H1 (cell line): ENCODE results near the gene GTF2A1L. TPM values are rescaled to one million over a fixed set of nuclear protein-coding genes. Genes with fewer than 3 reads are reported as not detected.

ENCODE experiments used
- CTCF ChIA-PET: fragments of 300-600 bp; sonication (Branson Sonifier 250); formaldehyde crosslinking; loops from one replicate; lab custom pipeline; 2021; ENCODE audit not compliant: partially characterized antibody; lab: Charles Lee
- POLR2A ChIA-PET: fragments of 300-600 bp; sonication (Branson Sonifier 250); formaldehyde crosslinking; loops from one replicate; lab custom pipeline; 2021; ENCODE audit warnings: inconsistent platforms; ENCODE audit not compliant: partially characterized antibody; lab: Charles Lee
- DNase-seq, 2 experiments: peaks; one replicate each; pipeline versions ENCODE4 v3.0.0 to v3.0.0-alpha.2; 2010 to 2022; ENCODE audit warnings: low spot score in 2 of 2, low read depth in 1 of 2, mixed read lengths in 1 of 2
- FAIRE-seq: peaks from 2 replicates; lab custom pipeline; 2011; peaks lifted over from hg19 to GRCh38; lab: Jason Lieb, UNC
- H2AFZ ChIP-seq: 2 replicates; pipeline ENCODE4 v1.8.1; 2012; ENCODE audit warnings: low read length, inconsistent platforms
- H2AK5ac ChIP-seq: 2 replicates; pipeline ENCODE4 v1.6.1; 2013; ENCODE audit warnings: low read depth, low read length
- H2BK120ac ChIP-seq: replicated peaks from 2 replicates; pipeline ENCODE3; 2013; ENCODE audit warnings: low read depth, low read length, inconsistent platforms
- H2BK12ac ChIP-seq: 2 replicates; pipeline ENCODE4 v1.6.1; 2013; ENCODE audit warnings: low read depth, low read length
- H2BK15ac ChIP-seq: 2 replicates; pipeline ENCODE4 v1.6.1; 2013; ENCODE audit warnings: low read length
- H2BK20ac ChIP-seq: 2 replicates; pipeline ENCODE4 v1.6.1; 2013; ENCODE audit warnings: low read length
- H2BK5ac ChIP-seq: 2 replicates; pipeline ENCODE4 v1.6.1; 2013; ENCODE audit warnings: low read depth, low read length
- H3K14ac ChIP-seq: 2 replicates; pipeline ENCODE4 v1.6.1; 2013; ENCODE audit warnings: inconsistent platforms; ENCODE audit not compliant: insufficient read length
- H3K18ac ChIP-seq: 2 replicates; pipeline ENCODE4 v1.6.1; 2013; ENCODE audit warnings: low read length; ENCODE audit errors: extremely low read depth
- H3K23ac ChIP-seq: 2 replicates; pipeline ENCODE4 v1.6.1; 2013; ENCODE audit warnings: inconsistent platforms; ENCODE audit not compliant: insufficient read length
- H3K23me2 ChIP-seq: 2 replicates; pipeline ENCODE4 v1.6.1; 2013; ENCODE audit warnings: low read depth, low read length
- H3K27ac ChIP-seq: 2 replicates; pipeline ENCODE4 v1.6.1; 2011; ENCODE audit warnings: low read depth, low read length, inconsistent platforms
- H3K27me3 ChIP-seq, 4 experiments: replicated peaks in 1 of 4; 1 replicate in 1 of 4; 2 replicates in 3 of 4; pipeline versions ENCODE4 v1.6.1 to v1.8.1; 2011 to 2013; ENCODE audit warnings: low read length in 3 of 4, mild to moderate bottlenecking in 3 of 4, inconsistent platforms in 2 of 4, mixed read lengths in 2 of 4, moderate library complexity in 1 of 4; ENCODE audit not compliant: control insufficient read depth in 3 of 4, insufficient read depth in 3 of 4; ENCODE audit errors: extremely low read depth in 1 of 4
- H3K36me3 ChIP-seq, 4 experiments: 2 replicates each; pipeline versions ENCODE4 v1.6.1 to v1.8.1; 2011 to 2013; ENCODE audit warnings: mild to moderate bottlenecking in 4 of 4, low read length in 3 of 4, moderate library complexity in 2 of 4, control low read depth in 1 of 4, inconsistent platforms in 1 of 4; ENCODE audit not compliant: insufficient read depth in 4 of 4, control insufficient read depth in 2 of 4
- H3K4ac ChIP-seq: replicated peaks from 2 replicates; pipeline ENCODE3; 2013; ENCODE audit warnings: low read length, low read depth, mixed read lengths, inconsistent platforms; ENCODE audit not compliant: insufficient read length
- H3K4me1 ChIP-seq, 4 experiments: replicated peaks in 1 of 4; 1 replicate in 1 of 4; 2 replicates in 3 of 4; pipeline versions ENCODE4 v1.6.1 to v1.8.1; 2011 to 2013; ENCODE audit warnings: low read length in 3 of 4, inconsistent platforms in 2 of 4, mixed read lengths in 1 of 4; ENCODE audit not compliant: insufficient read depth in 4 of 4, control insufficient read depth in 3 of 4
- H3K4me2 ChIP-seq, 2 experiments: 2 replicates each; pipeline versions ENCODE4 v1.6.1 to v1.8.1; 2011 to 2013; ENCODE audit warnings: low read depth in 2 of 2, low read length in 2 of 2, control low read depth in 1 of 2, inconsistent platforms in 1 of 2, mild to moderate bottlenecking in 1 of 2; ENCODE audit not compliant: insufficient read depth in 1 of 2
- H3K4me3 ChIP-seq, 4 experiments: fragments of 200-600, 300-600 bp in 1 of 4; sonication (generic), shearing (Covaris generic), sonication (Bioruptor Twin) in 1 of 4; 2 replicates each; pipeline versions ENCODE4 v1.5.1 to v1.8.1; 2011 to 2016; ENCODE audit warnings: low read length in 4 of 4, low read depth in 3 of 4, control low read depth in 2 of 4, inconsistent platforms in 2 of 4, mild to moderate bottlenecking in 2 of 4, mixed read lengths in 1 of 4, moderate library complexity in 1 of 4; ENCODE audit not compliant: insufficient read depth in 2 of 4; ENCODE audit errors: extremely low read depth in 1 of 4
- H3K56ac ChIP-seq: replicated peaks from 2 replicates; pipeline ENCODE3; 2013; ENCODE audit warnings: low read depth, mild to moderate bottlenecking, mixed read lengths, low read length, inconsistent platforms; ENCODE audit not compliant: insufficient read length
- H3K79me1 ChIP-seq: 2 replicates; pipeline ENCODE4 v1.6.1; 2013; ENCODE audit warnings: low read depth, low read length, control low read depth
- H3K79me2 ChIP-seq, 2 experiments: 2 replicates each; pipeline versions ENCODE4 v1.6.1 to v1.8.1; 2012 to 2013; ENCODE audit warnings: low read length in 2 of 2, mild to moderate bottlenecking in 2 of 2, inconsistent platforms in 1 of 2; ENCODE audit not compliant: insufficient read depth in 2 of 2, control insufficient read depth in 1 of 2
- H3K9ac ChIP-seq, 4 experiments: replicated peaks in 1 of 4; 1 replicate in 1 of 4; 2 replicates in 3 of 4; pipeline versions ENCODE4 v1.6.1 to v1.8.1; 2011 to 2013; ENCODE audit warnings: low read depth in 3 of 4, low read length in 3 of 4, control low read depth in 2 of 4, mild to moderate bottlenecking in 2 of 4, moderate library complexity in 2 of 4, inconsistent platforms in 1 of 4; ENCODE audit errors: extremely low read depth in 1 of 4
- H3K9me3 ChIP-seq, 2 experiments: 2 replicates each; pipeline versions ENCODE4 v1.6.1 to v1.8.1; 2012 to 2013; ENCODE audit warnings: mild to moderate bottlenecking in 2 of 2, moderate library complexity in 2 of 2, control low read depth in 1 of 2, inconsistent platforms in 1 of 2, low read depth in 1 of 2, low read length in 1 of 2, mixed read lengths in 1 of 2; ENCODE audit not compliant: insufficient read depth in 2 of 2
- H4K20me1 ChIP-seq, 2 experiments: replicated peaks in 1 of 2; 2 replicates each; pipeline versions ENCODE3 to v1.8.1; 2011 to 2013; ENCODE audit warnings: inconsistent platforms in 2 of 2, low read length in 2 of 2, mild to moderate bottlenecking in 1 of 2; ENCODE audit not compliant: insufficient read depth in 2 of 2, control insufficient read depth in 1 of 2
- H4K5ac ChIP-seq: 2 replicates; pipeline ENCODE4 v1.6.1; 2013; ENCODE audit warnings: low read length, low read depth, mixed read lengths, inconsistent platforms; ENCODE audit not compliant: insufficient read length
- H4K8ac ChIP-seq: 2 replicates; pipeline ENCODE4 v1.8.0; 2013; ENCODE audit warnings: mild to moderate bottlenecking, moderate library complexity, low read length, inconsistent platforms; ENCODE audit not compliant: insufficient read depth; ENCODE audit errors: extremely low read depth
- H4K91ac ChIP-seq: replicated peaks from 2 replicates; pipeline ENCODE3; 2013; ENCODE audit warnings: low read length, mixed read lengths, inconsistent platforms; ENCODE audit not compliant: insufficient read length
- CREB1 ChIP-seq: IDR thresholded peaks from 2 replicates; pipeline ENCODE4 v1.6.1; 2012; ENCODE audit warnings: inconsistent platforms
- GABPA ChIP-seq: IDR thresholded peaks from 2 replicates; pipeline ENCODE4 v1.6.1; 2011; ENCODE audit warnings: mild to moderate bottlenecking, low read length, moderate library complexity, borderline replicate concordance; ENCODE audit not compliant: insufficient read depth
- HDAC2 ChIP-seq, 2 experiments: fragments of 300-600 bp in 1 of 2; sonication (generic) in 1 of 2; IDR thresholded peaks; 2 replicates each; pipeline ENCODE4 v1.6.1; 2011 to 2012; ENCODE audit warnings: low read depth in 2 of 2, low read length in 2 of 2, mild to moderate bottlenecking in 2 of 2, moderate library complexity in 2 of 2, borderline replicate concordance in 1 of 2, inconsistent platforms in 1 of 2
- PHF8 ChIP-seq: fragments of 200-600 bp; sonication (generic); conservative IDR thresholded peaks from 2 replicates; pipeline ENCODE4 v1.7.1; 2012; ENCODE audit warnings: low read depth, mild to moderate bottlenecking, inconsistent platforms, low read length, moderate library complexity
- RNF2 ChIP-seq: fragments of 200-900, 300-1000 bp; sonication (generic); IDR thresholded peaks from 2 replicates; pipeline ENCODE4 v1.7.1; 2016; ENCODE audit warnings: borderline replicate concordance, low read depth, mild to moderate bottlenecking, antibody characterized with exemption, low read length; ENCODE audit not compliant: poor library complexity, severe bottlenecking; ENCODE audit errors: missing control alignments
- TAF1 ChIP-seq: IDR thresholded peaks from 2 replicates; pipeline ENCODE4 v1.6.1; 2011; ENCODE audit warnings: mild to moderate bottlenecking, low read depth, low read length
- YY1 ChIP-seq: IDR thresholded peaks from 2 replicates; pipeline ENCODE4 v1.6.1; 2011; ENCODE audit warnings: low read depth, mild to moderate bottlenecking, low read length
- polyA plus RNA-seq, 7 experiments: library from polyadenylated mRNA; depleted of rRNA in 3 of 7; stranded (reverse) in 5 of 7; unstranded in 2 of 7; fragments of >200 nt in 5 of 7; fragments of 200-250 nt in 2 of 7; gene quantifications; 1 replicate in 5 of 7; 2 replicates in 1 of 7; 4 replicates in 1 of 7; pipeline versions ENCODE4 v1.2.1 to v1.2.3, GENCODE V29; 2011 to 2013; ENCODE audit warnings: missing spikeins in 2 of 7, mixed read lengths in 2 of 7
- total RNA-seq: library from RNA; stranded (reverse); fragmentation: NEBNext Ultra II Directional; extraction: Animal tissue kit (Norgen Biotek cat#: 25700); gene quantifications from 2 replicates; pipeline ENCODE4 v1.2.1, GENCODE V29; 2021

The GTF2A1L gene
- total and polyA plus RNA-seq, 2 of the 8 experiments (the other 6 are each of a cell fraction or from before 2014, with no cell fraction given): 0.18 TPM; not detected in 1

DNA sequence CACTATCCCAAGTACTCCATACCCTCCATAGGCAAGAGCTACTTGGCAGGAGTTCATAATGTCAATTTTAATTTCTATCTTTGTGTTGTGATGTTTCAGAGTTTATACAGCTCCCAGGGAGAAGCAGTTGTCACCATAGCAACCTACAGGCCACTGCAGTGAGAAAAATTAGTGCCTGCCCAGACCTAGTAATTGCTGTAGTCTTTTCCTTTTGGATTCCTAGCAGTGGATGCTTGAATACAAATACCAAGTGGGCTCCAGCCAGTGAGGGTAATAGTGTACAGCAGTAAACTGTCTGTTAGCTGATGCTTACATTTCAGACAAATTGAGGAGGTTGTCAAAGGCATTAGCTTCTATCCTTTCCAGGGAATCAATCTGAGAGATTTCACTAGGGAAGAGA lies 111.2 kb downstream of the GTF2A1L start:
- no peaks in the 10 kb centered on the region for H3K9me3 ChIP-seq
- no peak overlapping the region for H3K4me2 ChIP-seq
- no peaks in the 10 kb centered on the region for H3K27me3 ChIP-seq
- TF ChIP-seq TAF1 (no peak), GABPA (no peak), PHF8 (no peak), RNF2 (no peak), HDAC2 (IDR thresholded peaks at IDR 0.05; ENCODE audit: borderline replicate concordance in 1 of 2, low read depth in 2 of 2, low read length in 2 of 2) (no peak), YY1 (no peak), CREB1 (no peak)
- H2BK5ac ChIP-seq: no peak overlapping the region; the same call in 1 of the 2 replicates
- H3K23me2 ChIP-seq: no peaks in the 10 kb centered on the region
- H2BK120ac ChIP-seq: no peak overlapping the region
- H3K56ac ChIP-seq: no peak overlapping the region
- peaks cover 3 to 9% (median 5%) of the 10 kb centered on the region in 4 experiments; a peak in 6 of 7 replicates for H3K4me1 ChIP-seq
- no peak overlapping the region for H2AK5ac ChIP-seq
- H3K4me3 ChIP-seq: no peak overlapping the region
- ChIA-PET CTCF (interaction anchor here (1.3 to 3.3 kb wide), 10 partner anchors 9 to 217 kb away, joined by 3 to 16 read pairs (median 6); no protein-coding TSS in a partner anchor), POLR2A (no interaction called here)
- no peak overlapping the region for H3K23ac ChIP-seq
- no peak overlapping the region for H2BK12ac ChIP-seq
- no peak overlapping the region for H4K91ac ChIP-seq
- no peak overlapping the region for H3K27ac ChIP-seq
- no peaks in the 10 kb centered on the region; a peak in 1 of 8 replicates for H3K36me3 ChIP-seq
- no peak overlapping the region for H3K18ac ChIP-seq
- DNase-seq (peak in 1 of 2 experiments; percentile 11), FAIRE-seq (no peak)
- no peak overlapping the region for H4K5ac ChIP-seq
- no peak overlapping the region for H4K8ac ChIP-seq
- no peaks in the 10 kb centered on the region for H4K20me1 ChIP-seq
- H3K14ac ChIP-seq: no peak overlapping the region
- no peaks in the 10 kb centered on the region for H3K79me2 ChIP-seq
- H2AFZ ChIP-seq: no peak overlapping the region
- H3K4ac ChIP-seq: no peak overlapping the region
- H3K79me1 ChIP-seq: no peaks in the 10 kb centered on the region
- no peak overlapping the region for H2BK15ac ChIP-seq
- no peak overlapping the region for H2BK20ac ChIP-seq
- H3K9ac ChIP-seq: peak overlapping the region in 1 of 4 experiments; percentile 8; a peak in 1 of 7 replicates
